HG03159 (cell line): ENCODE results near the gene PLCH1.

Source experiments
- ATAC-seq: cut with Tn5 transposase; IDR thresholded peaks from one replicate; pipeline ENCODE4 v1.9.1; 2021; ENCODE audit warnings: mild to moderate bottlenecking, moderate library complexity; ENCODE audit not compliant: unreplicated experiment

PLCH1 gene

DNA sequence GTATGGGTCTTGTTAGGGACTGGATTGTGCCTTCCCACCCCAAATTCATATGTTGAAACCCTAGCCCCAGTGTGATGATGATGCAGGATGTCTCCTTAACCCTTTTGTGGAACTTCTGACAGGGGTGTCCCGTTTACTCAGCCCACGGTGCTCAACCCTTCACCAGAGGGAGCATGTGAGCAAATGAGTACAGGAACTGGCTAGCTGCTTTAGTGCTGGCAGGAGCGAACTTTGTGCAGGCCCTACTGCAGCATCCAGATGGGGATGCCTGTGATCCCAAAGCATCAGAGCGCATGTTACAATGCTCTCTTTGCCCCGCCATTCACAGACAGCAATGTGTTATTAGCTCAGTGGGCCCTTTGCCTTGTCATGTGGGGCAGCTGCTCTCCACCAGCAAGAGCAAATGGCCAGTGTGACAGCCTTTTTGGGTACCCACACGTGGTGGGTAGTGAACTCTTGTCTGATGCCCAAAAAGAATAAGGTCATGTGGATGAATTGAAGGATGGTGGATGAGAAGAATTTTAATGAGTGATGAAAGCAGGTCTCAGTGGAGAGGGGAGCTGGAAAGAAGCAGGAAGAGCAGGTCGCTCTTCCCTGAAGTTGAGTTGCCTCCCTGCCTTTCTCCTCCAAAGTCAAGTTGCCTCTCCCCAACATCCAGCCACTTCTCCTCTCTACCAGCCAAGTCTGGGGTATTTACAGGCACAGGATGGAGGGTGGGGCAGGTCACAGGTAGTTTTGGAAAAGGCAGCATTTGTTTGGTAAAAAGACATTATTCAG, 388.1 kb downstream of the PLCH1 start:
- ATAC-seq, result no peak

DNA sequence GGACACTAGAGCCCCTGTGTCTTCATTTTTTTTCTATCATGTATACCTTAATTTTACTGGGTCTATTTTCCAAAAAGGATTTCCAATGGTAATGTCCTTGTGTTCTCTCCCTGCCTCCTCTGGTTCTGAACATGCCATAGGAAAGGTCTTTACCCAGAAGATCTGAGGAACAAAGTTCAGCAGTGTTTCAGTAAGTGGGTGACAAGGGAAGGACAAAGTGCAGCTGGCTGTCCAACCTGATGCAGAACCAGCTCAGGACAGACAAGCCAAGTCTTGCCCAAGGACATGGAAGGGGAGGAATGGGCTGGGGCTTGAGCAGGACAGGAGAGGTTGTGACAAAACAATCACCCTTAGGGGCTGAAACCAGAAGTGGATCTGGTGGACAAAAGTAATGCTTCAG, 390.2 kb downstream of the PLCH1 start:
- ATAC-seq, result no peak

DNA sequence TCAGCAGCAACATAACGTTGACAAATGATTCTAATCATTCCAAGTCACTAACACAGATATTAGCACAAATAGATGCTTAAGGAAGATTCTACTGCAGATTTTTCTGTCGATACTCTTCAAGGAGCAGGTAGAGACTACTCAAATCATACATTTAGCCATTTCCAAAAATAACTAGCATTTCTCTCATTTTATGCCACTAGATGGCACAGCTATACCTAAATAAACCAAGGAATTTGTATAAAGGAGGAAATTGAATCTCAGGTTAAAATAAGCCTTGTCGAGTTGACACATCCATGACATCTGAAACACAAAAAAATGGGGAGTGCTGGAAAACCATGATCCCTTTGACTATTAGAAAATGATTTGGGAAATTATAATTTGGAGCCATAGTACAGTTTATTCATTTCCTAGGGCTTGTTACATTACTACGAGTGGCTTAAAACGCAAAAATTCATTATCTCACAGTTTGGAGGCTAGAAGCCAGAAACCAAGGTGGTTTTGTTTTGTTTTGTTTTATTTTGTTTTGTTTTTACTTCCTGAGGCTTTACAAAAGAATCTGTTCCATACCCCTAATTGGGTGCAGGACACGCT, 391.9 kb downstream of the PLCH1 start:
- no peak for ATAC-seq

DNA sequence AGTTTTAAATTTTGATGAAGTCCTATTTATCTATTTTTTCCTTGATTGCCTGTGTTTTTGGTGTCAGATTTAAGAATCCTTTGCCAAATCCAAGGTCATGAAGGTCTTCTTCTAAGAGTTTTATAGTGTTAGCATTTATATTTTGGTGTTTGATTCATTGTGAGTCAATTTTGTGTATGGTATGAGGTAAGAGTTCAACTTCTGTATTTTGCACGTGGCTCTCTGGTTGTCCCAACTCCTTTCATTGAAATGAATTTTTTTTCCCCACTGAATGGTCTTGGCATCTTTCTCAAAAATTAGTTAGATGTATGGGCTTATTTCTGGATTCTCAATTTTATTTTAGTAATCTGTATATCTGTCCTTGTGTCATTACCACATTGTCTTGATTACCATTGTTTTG, 394.3 kb downstream of the PLCH1 start:
- ATAC-seq, result no peak

DNA sequence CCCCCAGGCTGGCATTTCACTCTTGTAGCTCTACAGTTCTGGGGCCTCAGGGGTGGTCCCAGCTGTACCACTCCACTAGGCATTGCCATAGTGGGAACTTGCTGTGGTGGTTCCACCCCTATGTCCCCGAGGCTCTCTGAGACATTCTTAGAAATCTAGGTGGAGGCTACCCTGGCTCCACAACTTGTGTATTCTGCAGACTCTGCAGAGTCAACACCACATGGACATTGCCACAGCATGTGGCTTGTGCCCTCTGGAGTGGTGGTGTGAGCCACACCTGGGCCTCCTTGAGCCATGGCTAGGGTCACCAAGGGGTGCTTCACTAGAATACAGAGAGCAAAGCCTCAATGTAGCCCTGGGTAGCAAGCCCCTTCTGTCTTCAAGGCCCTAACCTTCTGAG, 397.0 kb downstream of the PLCH1 start:
- ATAC-seq, result no peak

DNA sequence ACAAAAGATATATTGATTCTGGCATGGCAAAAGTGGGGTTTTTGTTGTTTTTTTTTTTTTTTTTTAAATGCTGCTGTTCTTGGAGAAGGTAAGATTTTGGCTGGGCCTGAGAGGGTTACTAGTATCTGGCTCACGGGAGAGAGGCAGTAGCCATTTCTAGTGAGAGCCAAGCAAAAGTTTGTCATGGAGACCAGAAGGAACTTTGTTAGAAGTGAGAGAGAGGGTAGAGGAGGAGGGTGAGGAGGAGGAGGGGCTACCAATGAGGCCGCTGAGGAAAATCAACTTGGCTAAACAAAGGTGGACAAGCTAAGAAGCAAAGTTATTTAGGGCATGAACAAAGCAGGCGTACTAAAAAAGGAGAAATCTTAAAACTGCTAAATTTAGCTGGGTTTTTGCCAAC, 402.5 kb downstream of the PLCH1 start:
- no peak for ATAC-seq

DNA sequence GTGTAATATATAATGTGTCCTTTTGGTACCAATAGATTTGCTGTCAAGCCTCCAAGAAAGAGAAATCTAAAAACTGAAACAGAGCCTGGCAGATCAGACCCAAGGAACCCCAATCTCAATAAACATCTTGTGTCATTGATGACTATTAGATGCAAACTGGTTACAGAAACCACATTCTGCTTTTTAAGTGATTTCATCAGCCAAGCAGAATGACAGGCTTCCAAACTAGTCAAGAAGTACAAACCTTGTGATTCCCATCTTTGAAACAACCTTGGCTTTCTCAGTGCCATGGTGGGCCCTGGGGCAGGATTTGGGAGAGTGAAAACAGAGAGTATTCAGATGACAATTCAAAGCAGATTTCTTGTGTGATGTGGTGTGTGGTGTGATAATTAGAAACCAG, 405.8 kb downstream of the PLCH1 start:
- ATAC-seq, result no peak

DNA sequence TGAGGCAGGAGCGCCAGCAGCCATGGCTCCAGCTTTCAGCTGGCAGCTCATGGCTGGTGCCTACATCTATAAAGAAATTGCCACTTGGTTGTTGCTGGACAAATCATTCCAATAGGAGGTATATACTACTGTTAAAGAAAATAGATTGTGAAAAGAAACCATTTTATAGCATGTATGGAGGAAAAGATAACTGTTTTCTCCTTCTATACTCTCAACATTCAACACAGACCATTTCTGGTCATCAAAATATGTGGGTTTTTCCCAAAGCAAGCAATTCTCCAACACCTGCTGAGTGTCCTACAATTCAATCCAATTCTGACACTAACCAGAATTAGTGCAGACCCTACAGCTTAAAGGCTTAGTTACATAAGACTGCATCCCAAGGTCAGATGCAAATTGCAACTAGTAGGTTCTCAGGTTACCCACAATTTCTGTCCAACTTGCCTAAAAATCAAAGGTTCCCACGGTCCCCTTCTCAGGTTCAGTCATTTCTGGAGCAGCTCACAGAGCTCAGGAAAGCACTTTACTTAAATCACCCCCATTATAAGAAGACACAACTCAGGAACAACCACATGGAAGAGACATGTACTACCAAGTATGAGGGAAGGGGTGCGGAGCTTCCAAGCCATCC, 409.0 kb downstream of the PLCH1 start:
- peak; percentile 43 for ATAC-seq

DNA sequence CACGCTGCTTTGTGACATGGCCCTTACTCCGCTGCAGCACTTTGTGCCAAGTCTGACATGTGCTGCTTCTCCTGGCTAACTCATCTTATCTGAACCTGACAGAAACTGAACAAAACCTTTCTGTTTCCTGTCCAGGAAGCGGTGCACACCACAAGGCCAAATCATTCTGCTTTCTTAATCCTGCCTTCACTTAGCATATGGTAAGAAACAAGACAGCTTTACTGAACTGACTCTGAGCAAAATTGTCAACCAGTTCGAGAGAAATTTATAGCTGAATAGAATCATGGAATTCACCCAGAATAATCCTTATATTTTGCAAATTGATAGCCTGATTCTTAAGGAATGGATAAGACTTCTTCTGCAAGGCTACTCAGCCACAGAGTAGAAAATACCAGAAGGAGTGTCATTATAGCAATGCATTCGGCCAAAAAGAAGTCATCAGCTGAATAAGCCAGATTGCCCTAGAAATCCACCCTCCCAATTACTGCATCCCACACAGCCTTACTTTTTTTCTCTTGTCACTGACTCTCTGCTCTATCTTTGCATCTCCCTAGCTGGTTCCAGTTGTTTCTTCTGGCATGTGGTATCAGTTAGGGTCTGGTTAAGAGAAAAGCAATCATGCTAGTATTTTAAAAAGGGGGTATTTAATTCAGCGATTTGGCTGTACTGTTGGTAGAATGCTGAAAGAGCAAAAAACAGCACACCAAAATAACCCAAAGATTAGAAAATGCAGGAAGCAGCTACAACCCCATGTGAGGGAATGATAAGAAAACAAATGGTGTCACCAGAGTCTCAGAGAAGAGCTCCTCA, 409.8 kb downstream of the PLCH1 start:
- ATAC-seq, result peak; percentile 97

DNA sequence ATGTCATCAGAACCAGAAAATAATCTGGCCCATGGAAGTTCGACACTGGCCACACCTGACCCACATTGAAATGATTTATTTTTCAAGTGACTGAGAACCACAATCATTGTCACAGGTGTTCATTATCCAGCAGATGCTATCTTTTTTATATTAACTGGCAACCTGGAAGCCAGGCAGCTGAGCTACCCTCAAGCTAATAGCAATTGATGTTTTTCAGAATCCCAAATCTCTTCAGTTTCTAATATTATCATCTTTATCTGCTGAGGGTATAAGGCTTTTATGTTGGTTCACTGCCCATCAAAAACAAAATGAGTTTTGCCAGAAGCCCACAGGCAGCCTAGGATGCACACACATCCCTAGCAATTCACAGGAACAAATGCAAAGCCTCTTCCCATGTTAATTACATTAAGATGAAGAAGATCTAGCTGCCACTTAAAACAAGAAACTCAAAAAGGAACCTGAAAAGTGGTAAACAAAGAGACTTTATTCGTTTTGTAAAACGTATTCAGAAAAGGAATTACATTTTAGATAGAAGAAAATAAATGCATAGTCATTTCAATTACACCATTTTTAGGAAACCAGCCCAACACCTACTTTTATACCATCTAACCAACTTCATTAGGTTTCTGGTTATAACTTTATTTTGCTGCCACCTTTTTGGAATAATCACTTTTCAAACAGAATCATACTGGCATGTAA, 410.5 kb downstream of the PLCH1 start:
- no peak for ATAC-seq

DNA sequence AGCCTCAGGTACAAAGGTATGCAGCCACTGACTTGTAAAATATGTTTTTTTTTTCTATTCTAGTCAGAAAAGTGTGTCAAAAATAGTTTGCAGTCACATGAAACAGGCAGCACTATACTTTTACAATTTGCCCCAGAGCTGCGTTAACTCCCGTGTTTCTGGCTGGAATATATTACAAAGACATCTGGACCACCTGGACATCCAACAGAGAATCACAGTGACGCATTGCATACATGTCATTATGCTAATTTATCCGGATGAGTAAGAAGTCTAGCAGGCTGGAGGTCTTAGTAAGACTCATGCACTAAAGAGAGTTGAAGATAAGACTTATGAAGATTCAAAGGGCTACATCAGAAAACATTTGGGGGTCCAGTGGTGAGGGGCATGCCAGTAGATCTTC, 412.2 kb downstream of the PLCH1 start:
- no peak for ATAC-seq

DNA sequence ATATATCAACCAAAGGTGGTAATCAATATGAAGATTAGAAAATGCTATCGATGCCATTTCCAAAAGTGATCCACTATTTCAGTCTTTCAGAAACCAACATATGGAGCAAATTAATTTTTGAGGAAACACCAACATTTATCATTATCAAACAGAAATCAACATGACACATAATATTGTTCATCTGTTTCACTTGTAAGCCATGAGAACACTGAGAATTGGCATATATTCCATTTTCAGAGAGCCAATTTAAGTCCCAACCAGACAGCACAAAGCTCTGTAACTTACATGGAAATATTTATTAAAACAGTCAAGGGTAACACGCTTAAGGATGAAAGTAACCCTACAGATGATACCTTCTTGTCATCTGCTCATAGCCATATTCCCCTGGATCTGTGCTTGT, 413.8 kb downstream of the PLCH1 start:
- no peak for ATAC-seq

DNA sequence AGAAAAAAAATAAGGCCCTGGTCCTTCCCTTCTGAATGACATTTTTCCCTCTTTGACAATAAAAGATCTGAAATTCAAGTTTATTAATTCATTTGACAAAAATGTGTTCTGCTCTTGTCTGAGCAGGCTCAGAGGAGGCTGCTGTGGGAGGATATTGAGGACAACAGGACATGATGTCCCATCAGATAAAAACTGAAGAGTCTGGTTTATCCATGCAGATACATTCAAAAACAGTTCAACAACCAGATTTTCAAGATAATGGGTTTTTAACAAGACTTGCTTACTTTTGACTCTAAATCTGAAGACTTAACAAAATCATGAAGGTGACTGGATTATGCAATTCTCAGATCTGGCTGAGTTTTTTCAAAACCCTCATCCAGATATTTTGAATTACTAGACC, 414.5 kb downstream of the PLCH1 start:
- ATAC-seq, result no peak

DNA sequence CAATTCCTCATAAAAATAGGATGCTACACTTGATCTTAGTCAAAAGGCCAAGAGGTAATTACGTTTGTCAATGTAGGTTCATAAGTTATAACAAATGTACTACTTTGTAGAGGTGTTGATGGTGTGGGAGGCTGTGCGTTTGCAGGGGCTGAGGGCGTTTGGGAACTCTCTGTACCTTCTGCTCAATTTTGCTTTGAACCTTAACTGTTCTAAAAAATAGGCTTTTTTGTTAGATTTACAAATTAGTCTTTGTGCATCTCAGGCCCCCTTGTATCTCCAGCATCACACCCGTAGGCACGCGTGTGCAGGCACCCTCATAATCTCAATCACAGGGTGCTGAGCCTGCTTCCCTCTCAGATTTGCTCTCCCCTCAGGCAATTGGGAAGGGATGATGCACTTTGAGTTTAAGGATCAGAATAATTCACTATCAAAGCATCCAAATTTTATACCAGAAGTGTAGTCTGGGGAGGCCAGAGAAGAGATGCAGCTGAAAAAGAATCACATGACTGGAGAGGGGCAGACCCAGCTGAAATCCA, 415.3 kb downstream of the PLCH1 start:
- ATAC-seq, result no peak

DNA sequence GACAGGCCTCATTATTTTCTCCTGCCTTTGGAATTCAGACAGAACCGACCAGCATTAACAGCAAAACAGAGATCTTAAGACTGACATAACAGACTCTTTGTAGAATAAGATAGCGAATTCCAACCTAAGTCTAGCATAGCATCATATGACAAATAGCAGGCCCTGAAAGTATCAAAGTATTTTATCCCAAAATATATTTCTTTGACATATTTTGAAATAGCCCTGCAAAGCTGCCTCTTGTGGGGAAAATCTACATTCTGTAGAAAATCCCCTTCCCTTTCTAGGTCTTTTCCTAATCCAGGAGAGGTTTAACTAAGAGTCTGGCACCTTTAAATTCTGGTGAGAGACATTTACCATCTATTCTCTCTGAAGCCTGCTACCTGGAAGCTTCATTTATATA, 417.0 kb downstream of the PLCH1 start:
- ATAC-seq, result no peak

DNA sequence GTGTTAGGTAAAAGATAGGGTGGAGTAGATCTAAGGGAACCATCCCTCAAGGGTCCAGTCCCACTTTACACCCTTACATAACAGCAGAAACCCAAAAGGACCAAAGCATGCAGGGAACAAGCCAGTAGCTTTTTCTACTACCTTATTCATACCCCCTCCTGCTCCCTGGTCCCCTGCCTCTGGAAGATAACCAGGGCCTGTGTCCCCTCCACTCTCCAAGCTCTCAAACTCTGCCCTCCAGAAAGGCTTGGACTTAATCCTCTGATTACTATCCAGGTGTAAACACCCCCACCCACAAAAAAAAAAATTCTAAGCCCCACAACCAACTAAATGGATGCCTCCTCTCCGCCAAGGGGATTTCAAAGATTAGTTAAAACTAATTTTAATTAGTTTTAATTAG, 417.4 kb downstream of the PLCH1 start:
- no peak for ATAC-seq

DNA sequence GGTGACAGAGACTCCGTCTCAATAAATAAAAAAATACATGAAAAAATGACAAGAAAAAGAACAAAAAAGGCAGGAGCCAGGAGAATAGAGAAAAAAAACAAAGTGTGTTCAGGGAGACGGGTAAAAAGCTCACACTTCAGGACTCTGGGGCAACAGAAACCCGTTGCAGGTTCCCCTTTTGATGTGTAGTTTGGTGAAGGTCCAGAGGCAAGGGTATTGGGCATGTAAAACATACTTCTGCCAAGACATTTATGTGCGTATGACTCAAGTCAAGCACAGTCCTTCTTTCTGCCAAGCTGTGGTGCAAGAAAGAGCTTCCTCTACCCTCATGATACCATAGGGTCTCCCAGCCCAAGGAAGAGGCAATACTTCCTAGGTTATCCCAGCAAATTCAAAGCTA, 418.0 kb downstream of the PLCH1 start:
- ATAC-seq, result no peak

DNA sequence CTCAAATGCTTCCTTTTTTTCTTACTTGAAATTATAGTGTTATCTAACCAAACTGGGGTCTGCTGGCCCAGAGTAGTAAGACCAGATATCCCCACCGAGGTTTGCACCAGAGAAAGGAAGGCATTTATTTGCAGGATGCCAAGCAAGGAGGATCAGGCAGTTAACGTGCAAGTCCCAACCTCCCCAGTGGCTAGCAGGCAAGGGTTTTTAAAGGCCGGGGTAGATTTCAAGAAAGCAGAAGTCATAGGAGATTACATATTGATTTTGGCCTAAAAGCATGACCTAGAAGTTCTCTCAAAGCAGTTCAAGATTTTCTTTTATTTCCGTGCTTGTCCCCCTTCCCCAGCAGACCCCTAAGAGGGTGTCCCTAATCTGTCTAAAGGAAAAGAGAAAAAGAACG, 418.6 kb downstream of the PLCH1 start:
- no peak for ATAC-seq
